SKM-1 treated with dmso at 0.1 percent for 144 hours (cell line): Measurements from ENCODE around the gene FBXO28.

Experiments used
- DNase-seq: peaks from one replicate; lab custom pipeline; 2025; ENCODE audit not compliant: unreplicated experiment; lab: John Stamatoyannopoulos, UW

FBXO28 gene

GRCh38 chr1:224095339-224095738 is 18.6 kb upstream of the FBXO28 start:
- no peak for DNase-seq

- DNase-seq: no peak
These were observed 18.0 kb upstream of the FBXO28 start for GRCh38 chr1:224095867-224096266.

- no peak for DNase-seq
These were observed 17.1 kb upstream of the FBXO28 start for GRCh38 chr1:224096773-224097172.

GRCh38 chr1:224098007-224098406 is 15.9 kb upstream of the FBXO28 start:
- no peak for DNase-seq

GRCh38 chr1:224106568-224107281 is 7.2 kb upstream of the FBXO28 start:
- DNase-seq: peak; percentile 84

- DNase-seq: no peak
These were observed 6.7 kb upstream of the FBXO28 start for GRCh38 chr1:224107282-224107625.

- no peak for DNase-seq
These were observed 4.9 kb upstream of the FBXO28 start for GRCh38 chr1:224108991-224109390.

GRCh38 chr1:224109981-224110380 is 3.9 kb upstream of the FBXO28 start:
- no peak for DNase-seq

GRCh38 chr1:224113005-224113404 is 906 bp upstream of the FBXO28 start:
- DNase-seq: no peak

- DNase-seq: no peak
These were observed 380 bp upstream of the FBXO28 start for GRCh38 chr1:224113545-224113917.

GRCh38 chr1:224114787-224115175 is 870 bp downstream of the FBXO28 start:
- no peak for DNase-seq

GRCh38 chr1:224116131-224116530 is 2.2 kb downstream of the FBXO28 start:
- peak; percentile 86 for DNase-seq

- no peak for DNase-seq
These were observed 4.8 kb downstream of the FBXO28 start for GRCh38 chr1:224118688-224119087.

- no peak for DNase-seq
These were observed 9.2 kb downstream of the FBXO28 start for GRCh38 chr1:224123136-224123535.

- DNase-seq: no peak
These were observed 10.3 kb downstream of the FBXO28 start for GRCh38 chr1:224124220-224124619.

- no peak for DNase-seq
These were observed 14.3 kb downstream of the FBXO28 start for GRCh38 chr1:224127925-224128819.

- no peak for DNase-seq
These were observed 17.3 kb downstream of the FBXO28 start for GRCh38 chr1:224131253-224131652.

- DNase-seq: no peak
These were observed 19.0 kb downstream of the FBXO28 start for GRCh38 chr1:224132901-224133300.

- no peak for DNase-seq
These were observed 19.9 kb downstream of the FBXO28 start for GRCh38 chr1:224133741-224134299.

- no peak for DNase-seq
These were observed 23.6 kb downstream of the FBXO28 start for GRCh38 chr1:224137518-224137917.

- DNase-seq: no peak
These were observed 24.3 kb downstream of the FBXO28 start for GRCh38 chr1:224138198-224138597.

GRCh38 chr1:224141693-224142092 is 27.8 kb downstream of the FBXO28 start:
- no peak for DNase-seq
